ENCODE results near the gene ADCY9. TPM values are rescaled to one million over a fixed set of nuclear protein-coding genes. Genes with fewer than 3 reads are reported as not detected.

The ADCY9 gene
- total RNA-seq, 4 donors from 2014 or later, result 13.1 to 25.1 (median 18.5) TPM

- no peak for TF ChIP-seq CTCF (IDR thresholded peaks at IDR 0.05)
- no peak for TF ChIP-seq POLR2A (IDR thresholded peaks at IDR 0.05)
- peak in 1 of 2 donors; percentile 69 for DNase-seq (ENCODE audit: low spot score in 2 of 2)
- WGBS, 2 donors, result 83 to 85% methylated on average over 15 of the region's 15 CpGs
- H3K4me3 ChIP-seq (ENCODE audit: low read depth, poor library complexity, severe bottlenecking), result no peak overlapping the region
- intact Hi-C loops (cut with DNase I; ENCODE audit: low total_unique reads), result no loop called here
Observed at GRCh38 chr16:4089251-4089810, 26.9 kb downstream of the ADCY9 start.

- intact Hi-C loops (cut with DNase I; ENCODE audit: low total_unique reads), result no loop called here
- WGBS, 2 donors, result 94 to 96% methylated on average over 7 of the region's 7 CpGs
- no peak for TF ChIP-seq POLR2A (IDR thresholded peaks at IDR 0.05)
- TF ChIP-seq CTCF (IDR thresholded peaks at IDR 0.05), result no peak
- H3K4me3 ChIP-seq (ENCODE audit: low read depth, poor library complexity, severe bottlenecking), result no peak overlapping the region
- DNase-seq (ENCODE audit: low spot score in 2 of 2), result no peak
Observed at GRCh38 chr16:4087990-4088577, 28.2 kb downstream of the ADCY9 start.

- WGBS, 2 donors, result 74 to 76% methylated on average over 12 of the region's 12 CpGs
- TF ChIP-seq CTCF (IDR thresholded peaks at IDR 0.05) (no peak), POLR2A (IDR thresholded peaks at IDR 0.05) (no peak)
- intact Hi-C loops (cut with DNase I; ENCODE audit: low total_unique reads), result no loop called here
- peak in 1 of 2 donors; percentile 56 for DNase-seq (ENCODE audit: low spot score in 2 of 2)
- no peak overlapping the region for H3K4me3 ChIP-seq (ENCODE audit: low read depth, poor library complexity, severe bottlenecking)
Observed at GRCh38 chr16:4087099-4087885, 28.9 kb downstream of the ADCY9 start.

GRCh38 chr16:4086153-4086552 lies 30.1 kb downstream of the ADCY9 start:
- WGBS, 2 donors, result 92 to 94% methylated on average over 15 of the region's 15 CpGs
- peak in 1 of 2 donors; percentile 83 for DNase-seq (ENCODE audit: low spot score in 2 of 2)
- H3K4me3 ChIP-seq (ENCODE audit: low read depth, poor library complexity, severe bottlenecking), result no peak overlapping the region
- TF ChIP-seq CTCF (IDR thresholded peaks at IDR 0.05) (no peak), POLR2A (IDR thresholded peaks at IDR 0.05) (no peak)
- intact Hi-C loops (cut with DNase I; ENCODE audit: low total_unique reads), result no loop called here

- 70 to 74% methylated on average over 12 of the region's 12 CpGs for WGBS, 2 donors
- intact Hi-C loops (cut with DNase I; ENCODE audit: low total_unique reads), result no loop called here
- TF ChIP-seq CTCF (IDR thresholded peaks at IDR 0.05) (no peak), POLR2A (IDR thresholded peaks at IDR 0.05) (no peak)
- H3K4me3 ChIP-seq (ENCODE audit: low read depth, poor library complexity, severe bottlenecking), result no peak overlapping the region
- DNase-seq (ENCODE audit: low spot score in 2 of 2), result peak in 1 of 2 donors; percentile 37
Observed at GRCh38 chr16:4085405-4085970, 30.8 kb downstream of the ADCY9 start.

Data from lower leg skin (tissue), 4 donors.